A673 (cell line): Measurements from ENCODE around the gene BCL2L1. TPM values are rescaled to one million over a fixed set of nuclear protein-coding genes. Genes with fewer than 3 reads are reported as not detected.
A peak's percentile ranks its signal among the peaks of the same experiment; 100 is the strongest.
"Not testable (repeated sequence)": the region's sequence is repeated elsewhere in the genome, so short reads cannot be mapped to it uniquely, and the experiment has no call there.

ENCODE experiments used
- BruUV-seq: library from RNA; stranded (reverse); fragments of 400-500 nt; replicated peaks from 2 replicates; lab custom pipeline; 2021; lab: Mats Ljungman, UMichigan
- CTCF ChIA-PET: fragments of 300-600 bp; sonication (Branson Sonifier 250); formaldehyde crosslinking; loops from one replicate; lab custom pipeline; 2022; ENCODE audit warnings: antibody characterized with exemption; lab: Charles Lee
- POLR2A ChIA-PET: fragments of 300-600 bp; sonication (Branson Sonifier 250); formaldehyde crosslinking; loops from one replicate; lab custom pipeline; 2022; ENCODE audit warnings: antibody characterized with exemption; ENCODE audit not compliant: low non-redundant PET; lab: Charles Lee
- DNase-seq: peaks from one replicate; pipeline ENCODE4 v3.0.0-alpha.2; 2015; ENCODE audit warnings: low spot score
- H3K27ac ChIP-seq: fragments of 200-600 bp; sonication (generic); 2 replicates; pipeline ENCODE4 v1.5.1; 2016; ENCODE audit warnings: mixed run types, low read depth, mild to moderate bottlenecking, mixed read lengths, antibody characterized with exemption, low read length; ENCODE audit not compliant: poor library complexity, severe bottlenecking
- H3K27me3 ChIP-seq: fragments of 200-600 bp; sonication (generic); replicated peaks from 2 replicates; pipeline ENCODE4 v1.6.1; 2017; ENCODE audit warnings: mixed run types, low read depth, mild to moderate bottlenecking, mixed read lengths, antibody characterized with exemption, low read length; ENCODE audit not compliant: insufficient read depth, poor library complexity
- H3K36me3 ChIP-seq: fragments of 200-600 bp; sonication (generic); 2 replicates; pipeline ENCODE4 v1.6.1; 2016; ENCODE audit warnings: mixed run types, mild to moderate bottlenecking, mixed read lengths, antibody characterized with exemption, low read length; ENCODE audit not compliant: insufficient read depth, poor library complexity, severe bottlenecking
- H3K4me1 ChIP-seq: fragments of 200-600 bp; sonication (generic); 2 replicates; pipeline ENCODE4 v1.6.1; 2017; ENCODE audit warnings: mixed run types, mild to moderate bottlenecking, mixed read lengths, antibody characterized with exemption, low read length; ENCODE audit not compliant: insufficient read depth, poor library complexity, severe bottlenecking
- H3K4me3 ChIP-seq: fragments of 200-600 bp; sonication (generic); 2 replicates; pipeline ENCODE4 v1.5.1; 2016; ENCODE audit warnings: low read depth, mixed run types, mild to moderate bottlenecking, mixed read lengths, low read length; ENCODE audit not compliant: poor library complexity, severe bottlenecking
- H3K9me3 ChIP-seq: fragments of 200-600 bp; sonication (generic); 2 replicates; pipeline ENCODE4 v1.6.1; 2016; ENCODE audit warnings: mixed run types, low read depth, mild to moderate bottlenecking, mixed read lengths, antibody characterized with exemption, low read length; ENCODE audit not compliant: poor library complexity, severe bottlenecking
- EZH2 ChIP-seq: fragments of 200-600 bp; sonication (generic); IDR thresholded peaks from 2 replicates; pipeline ENCODE4 v1.6.1; 2017; ENCODE audit warnings: borderline replicate concordance, low read depth, mild to moderate bottlenecking, mixed read lengths, antibody characterized with exemption, low read length; ENCODE audit not compliant: poor library complexity, severe bottlenecking
- intact Hi-C: fragments of 100-400 bp; cut with micrococcal nuclease; formaldehyde crosslinking; loops from one replicate; pipeline ENCODE4 v1.10.0; 2022; ENCODE audit not compliant: unreplicated experiment
- total RNA-seq: library from RNA; stranded (reverse); gene quantifications from 2 replicates; pipeline ENCODE4 v1.2.3, GENCODE V29; 2021
- TF ChIP-seq, protein P1 (sequence below): fragments of 300-800, 200-600 bp; sonication (generic); conservative IDR thresholded peaks from 2 replicates; pipeline ENCODE4 v1.5.1; 2017; ENCODE audit warnings: low read depth, mild to moderate bottlenecking, antibody characterized with exemption, low read length, moderate library complexity, mixed read lengths

The BCL2L1 gene
- total RNA-seq, 1 experiment from 2014 or later: 47.8 TPM

DNA sequence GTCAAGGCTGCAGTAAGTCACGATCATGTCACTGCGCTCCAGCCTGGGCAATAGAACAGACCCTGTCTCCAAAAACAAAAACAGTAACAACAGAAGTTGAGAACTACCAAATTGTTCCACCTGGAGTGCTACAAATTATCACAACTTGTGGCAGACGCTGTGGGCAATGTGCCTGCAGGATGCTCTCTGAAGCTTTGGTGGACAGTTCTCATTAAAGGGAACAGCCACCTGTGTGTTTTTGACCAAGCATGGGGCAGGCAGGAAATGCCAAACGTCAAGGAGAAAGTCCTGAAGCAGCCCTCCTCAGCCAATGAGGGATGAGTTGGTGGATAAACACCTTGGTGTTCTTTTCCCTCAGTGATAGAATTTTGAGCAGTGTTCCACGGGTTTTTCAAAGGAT lies 69.1 kb downstream of the BCL2L1 start:
- ChIA-PET CTCF (no interaction called here), POLR2A (interaction anchor here (0.6 kb wide), 1 partner anchor 80 kb away, joined by 7 read pairs; no protein-coding TSS in a partner anchor)
- Histone ChIP-seq H3K4me3 (no peak overlapping the region), H3K27me3 (no peaks in the 10 kb centered on the region), H3K9me3 (no peaks in the 10 kb centered on the region), H3K4me1 (peaks cover 13% of the 10 kb centered on the region), H3K27ac (no peak overlapping the region), H3K36me3 (no peaks in the 10 kb centered on the region)
- intact Hi-C loops: no loop called here
- DNase-seq: no peak
- TF ChIP-seq, protein P1, sequence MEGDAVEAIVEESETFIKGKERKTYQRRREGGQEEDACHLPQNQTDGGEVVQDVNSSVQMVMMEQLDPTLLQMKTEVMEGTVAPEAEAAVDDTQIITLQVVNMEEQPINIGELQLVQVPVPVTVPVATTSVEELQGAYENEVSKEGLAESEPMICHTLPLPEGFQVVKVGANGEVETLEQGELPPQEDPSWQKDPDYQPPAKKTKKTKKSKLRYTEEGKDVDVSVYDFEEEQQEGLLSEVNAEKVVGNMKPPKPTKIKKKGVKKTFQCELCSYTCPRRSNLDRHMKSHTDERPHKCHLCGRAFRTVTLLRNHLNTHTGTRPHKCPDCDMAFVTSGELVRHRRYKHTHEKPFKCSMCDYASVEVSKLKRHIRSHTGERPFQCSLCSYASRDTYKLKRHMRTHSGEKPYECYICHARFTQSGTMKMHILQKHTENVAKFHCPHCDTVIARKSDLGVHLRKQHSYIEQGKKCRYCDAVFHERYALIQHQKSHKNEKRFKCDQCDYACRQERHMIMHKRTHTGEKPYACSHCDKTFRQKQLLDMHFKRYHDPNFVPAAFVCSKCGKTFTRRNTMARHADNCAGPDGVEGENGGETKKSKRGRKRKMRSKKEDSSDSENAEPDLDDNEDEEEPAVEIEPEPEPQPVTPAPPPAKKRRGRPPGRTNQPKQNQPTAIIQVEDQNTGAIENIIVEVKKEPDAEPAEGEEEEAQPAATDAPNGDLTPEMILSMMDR: no peak
- TF ChIP-seq EZH2: no peak
- BruUV-seq: no TSS peak

DNA sequence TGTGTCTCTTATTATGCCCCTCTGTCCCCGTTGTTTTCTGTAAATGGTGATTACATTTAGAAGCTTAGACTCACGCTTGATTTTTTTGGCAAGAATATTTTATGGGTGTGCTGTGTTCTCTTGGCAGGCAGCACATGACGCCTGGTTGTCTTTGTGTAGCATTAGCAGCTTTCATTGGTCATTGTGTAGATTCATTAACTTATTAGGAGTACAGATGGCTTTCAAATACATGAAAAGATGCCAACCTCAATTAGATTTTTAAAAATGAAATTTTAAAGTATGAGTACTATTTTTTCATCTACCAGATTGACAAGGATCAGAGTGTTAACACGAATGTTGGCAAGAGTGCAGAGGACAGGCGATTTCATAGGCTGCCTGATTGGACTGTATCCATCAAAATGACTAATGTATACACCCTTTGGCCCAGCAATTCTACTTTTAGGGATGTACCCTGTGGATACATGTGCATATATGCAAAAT lies 69.7 kb downstream of the BCL2L1 start:
- no TSS peak for BruUV-seq
- ChIA-PET CTCF (interaction anchor here (0.6 kb wide), 1 partner anchor 95 kb away, joined by 4 read pairs; no protein-coding TSS in a partner anchor), POLR2A (interaction anchor here (0.6 kb wide), 1 partner anchor 80 kb away, joined by 7 read pairs; no protein-coding TSS in a partner anchor)
- Histone ChIP-seq H3K4me1 (peaks cover 17% of the 10 kb centered on the region), H3K36me3 (no peaks in the 10 kb centered on the region), H3K27me3 (no peaks in the 10 kb centered on the region), H3K4me3 (no peak overlapping the region), H3K9me3 (no peaks in the 10 kb centered on the region), H3K27ac (no peak overlapping the region)
- no peak for TF ChIP-seq EZH2
- TF ChIP-seq, protein P1: no peak
- DNase-seq: peak; percentile 64
- intact Hi-C loops: no loop called here

DNA sequence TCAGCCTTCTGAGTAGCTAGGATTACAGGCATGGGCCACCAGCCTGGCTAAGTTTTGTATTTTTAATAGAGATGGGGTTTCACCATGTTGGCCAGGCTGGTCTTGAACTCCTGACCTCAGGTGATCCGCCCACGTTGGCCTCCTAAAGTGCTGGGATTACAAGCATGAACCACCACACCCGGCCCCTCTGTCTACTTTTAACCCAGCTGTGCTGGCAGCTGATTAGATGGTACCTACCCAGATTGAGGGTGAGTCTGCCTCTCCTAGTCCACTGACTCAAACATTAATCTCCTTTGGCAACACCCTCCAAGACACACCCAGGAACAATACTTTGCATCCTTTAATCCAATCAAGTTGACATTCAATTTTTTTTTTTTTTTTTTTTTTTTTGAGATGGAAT lies 74.6 kb downstream of the BCL2L1 start:
- peaks cover 26% of the 10 kb centered on the region for H3K4me1 ChIP-seq
- ChIA-PET POLR2A (interaction anchor here (0.7 kb wide), 1 partner anchor 44 kb away, joined by 12 read pairs; no protein-coding TSS in a partner anchor), CTCF (interaction anchor here (0.6 kb wide), 1 partner anchor 75 kb away, joined by 4 read pairs; no protein-coding TSS in a partner anchor)
- H3K36me3 ChIP-seq, H3K9me3 ChIP-seq, H3K27me3 ChIP-seq, H3K4me3 ChIP-seq, intact Hi-C loops, H3K27ac ChIP-seq, BruUV-seq: not testable (repeated sequence)
- peak; percentile 69 for DNase-seq

DNA sequence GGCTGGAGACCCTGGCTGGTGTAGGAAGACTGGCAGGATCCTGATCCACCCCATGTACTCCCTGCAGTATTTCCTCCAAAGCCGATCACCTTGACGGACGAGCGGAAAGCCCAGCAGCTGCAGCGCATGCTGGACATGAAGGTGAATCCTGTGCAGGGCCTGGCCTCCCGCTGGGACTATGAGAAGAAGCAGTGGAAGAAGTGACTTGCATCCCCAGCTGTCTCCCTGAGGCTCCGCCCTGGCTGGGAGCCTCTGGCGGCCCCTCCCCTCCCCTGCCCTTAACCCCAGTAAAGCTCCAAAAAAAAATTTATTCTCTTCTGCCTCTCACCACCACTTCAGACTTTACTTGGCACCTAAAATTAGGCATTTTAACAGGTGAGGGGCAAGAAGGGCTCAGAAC lies 78.0 kb downstream of the BCL2L1 start:
- intact Hi-C loops: no loop called here
- Histone ChIP-seq H3K36me3 (no peaks in the 10 kb centered on the region), H3K9me3 (no peaks in the 10 kb centered on the region), H3K4me3 (no peak overlapping the region), H3K27me3 (no peaks in the 10 kb centered on the region), H3K4me1 (peaks cover 17% of the 10 kb centered on the region), H3K27ac (no peak overlapping the region)
- DNase-seq: peak; percentile 33
- no TSS peak for BruUV-seq
- CTCF ChIA-PET: interaction anchor here (0.6 to 1.0 kb wide), 3 partner anchors 11 to 94 kb away, joined by 5 read pairs; partner anchors contain the start of gene TPX2
- TF ChIP-seq, protein P1: no peak
- TF ChIP-seq EZH2: no peak
- POLR2A ChIA-PET: no interaction called here
